VCaP (cell line): ENCODE results near the gene EIF4G3.
"Not testable (repeated sequence)": the region's sequence is repeated elsewhere in the genome, so short reads cannot be mapped to it uniquely, and the experiment has no call there.

Source experiments
- H3K27ac ChIP-seq: fragments of 450-650 bp; 2 replicates; pipeline ENCODE4 v1.5.1; 2017
- CTCF ChIP-seq: fragments of 450-650 bp; conservative IDR thresholded peaks from 2 replicates; pipeline ENCODE4 v1.5.1; 2017; ENCODE audit warnings: mild to moderate bottlenecking, moderate library complexity

The EIF4G3 gene

GRCh38 chr1:21198929-21199328, 22.2 kb upstream of the EIF4G3 start:
- no peak for TF ChIP-seq CTCF
- no peak overlapping the region for H3K27ac ChIP-seq

DNA sequence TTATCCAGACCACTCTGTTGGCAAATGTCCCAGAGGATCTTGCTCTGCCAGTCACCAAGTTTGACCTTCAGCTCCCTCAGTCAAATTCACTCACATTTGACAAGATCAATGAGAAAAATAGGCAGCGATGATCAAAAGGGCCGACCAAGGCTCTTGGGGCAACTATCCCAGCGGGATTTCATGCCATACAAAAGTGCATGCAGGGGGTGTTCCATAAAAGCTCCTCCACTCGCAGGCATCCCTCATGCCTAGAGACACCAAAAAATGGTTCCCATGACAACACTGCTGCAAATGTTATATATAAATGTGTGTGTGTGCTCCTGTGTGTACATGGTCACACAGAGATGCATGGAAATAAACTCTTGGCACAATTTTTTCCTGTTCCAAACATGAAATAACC, 16.2 kb upstream of the EIF4G3 start:
- H3K27ac ChIP-seq: no peak overlapping the region
- TF ChIP-seq CTCF: no peak

- TF ChIP-seq CTCF: no peak
- H3K27ac ChIP-seq: no peak overlapping the region
Observed at GRCh38 chr1:21192284-21192683, 15.6 kb upstream of the EIF4G3 start.

DNA sequence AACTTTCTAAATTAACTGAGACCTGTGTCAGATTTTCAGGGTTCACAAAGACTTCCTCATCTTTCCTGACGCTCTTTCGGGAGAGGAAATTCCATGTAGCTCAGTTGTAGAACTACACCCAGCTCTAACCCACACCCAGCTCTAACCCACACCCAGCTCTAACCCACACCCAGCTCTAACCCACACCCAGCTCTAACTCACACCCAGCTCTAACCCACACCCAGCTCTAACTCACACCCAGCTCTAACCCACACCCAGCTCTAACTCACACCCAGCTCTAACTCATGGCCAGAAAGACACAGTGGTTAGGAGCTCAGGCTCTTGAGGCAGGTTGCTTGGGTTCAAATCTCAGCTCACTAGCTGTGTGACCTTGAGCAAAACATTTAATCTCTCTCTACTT, 14.1 kb upstream of the EIF4G3 start:
- H3K27ac ChIP-seq: not testable (repeated sequence)

DNA sequence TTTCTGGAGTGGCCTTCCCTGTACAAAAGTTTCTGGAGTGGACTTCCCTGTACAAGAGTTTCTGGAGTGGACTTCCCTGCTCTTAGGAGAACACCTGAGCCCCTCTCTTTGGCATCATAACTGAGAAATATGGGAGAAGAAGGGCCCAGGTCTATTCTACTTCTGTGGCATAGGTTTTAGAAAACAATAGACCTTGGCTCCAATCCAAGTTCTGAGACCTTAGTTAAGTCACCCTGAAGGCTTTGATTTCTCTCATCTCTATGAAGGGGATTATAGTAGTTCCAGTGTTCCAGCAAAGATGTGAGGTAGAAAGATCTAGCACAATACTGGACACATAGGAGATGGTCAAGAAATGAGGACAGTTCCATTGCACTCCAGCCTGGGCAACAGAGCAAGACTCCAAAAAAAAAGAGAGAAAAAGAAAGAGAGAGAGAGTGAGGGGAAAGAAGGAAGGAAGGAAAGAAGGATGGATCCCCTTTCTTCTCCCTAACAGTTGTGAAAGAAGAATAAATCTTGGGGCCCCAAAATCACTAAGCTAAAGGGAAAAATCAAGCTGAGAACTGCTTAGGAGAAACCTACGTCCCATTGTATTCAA, 13.3 kb upstream of the EIF4G3 start:
- H3K27ac ChIP-seq: no peak overlapping the region
- no peak for TF ChIP-seq CTCF

GRCh38 chr1:21189421-21189820, 12.7 kb upstream of the EIF4G3 start:
- no peak for TF ChIP-seq CTCF
- H3K27ac ChIP-seq: no peak overlapping the region

GRCh38 chr1:21188235-21188634, 11.5 kb upstream of the EIF4G3 start:
- TF ChIP-seq CTCF: no peak
- no peak overlapping the region for H3K27ac ChIP-seq

DNA sequence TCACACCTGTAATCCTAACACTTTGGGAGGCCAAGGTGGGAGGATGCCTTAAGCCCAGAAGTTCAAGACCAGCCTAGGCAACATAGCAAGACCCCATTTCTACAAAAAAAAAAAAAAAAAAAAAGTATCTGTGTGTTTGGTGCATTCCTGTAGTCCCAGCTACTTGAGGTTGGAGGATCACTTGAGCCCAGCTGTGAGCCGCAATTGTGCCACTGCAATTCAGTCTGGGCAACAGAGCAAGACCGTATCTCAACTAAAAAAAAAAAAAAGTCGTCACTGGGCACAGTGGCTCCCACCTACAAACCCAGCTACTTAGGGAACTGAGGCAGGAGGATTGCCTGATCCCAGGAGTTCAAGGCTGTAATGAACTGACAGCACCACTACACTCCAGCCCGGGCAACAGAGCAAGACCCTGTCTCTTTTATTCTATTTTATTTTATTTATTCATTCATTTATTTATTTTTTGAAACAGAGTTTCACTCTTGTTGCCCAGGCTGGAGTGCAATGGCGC, 8.6 kb upstream of the EIF4G3 start:
- TF ChIP-seq CTCF: no peak
- no peak overlapping the region for H3K27ac ChIP-seq
